HG03159 (cell line): ENCODE results near the gene MSRB2.

Source experiments
- ATAC-seq: cut with Tn5 transposase; IDR thresholded peaks from one replicate; pipeline ENCODE4 v1.9.1; 2021; ENCODE audit warnings: mild to moderate bottlenecking, moderate library complexity; ENCODE audit not compliant: unreplicated experiment

MSRB2 gene

DNA sequence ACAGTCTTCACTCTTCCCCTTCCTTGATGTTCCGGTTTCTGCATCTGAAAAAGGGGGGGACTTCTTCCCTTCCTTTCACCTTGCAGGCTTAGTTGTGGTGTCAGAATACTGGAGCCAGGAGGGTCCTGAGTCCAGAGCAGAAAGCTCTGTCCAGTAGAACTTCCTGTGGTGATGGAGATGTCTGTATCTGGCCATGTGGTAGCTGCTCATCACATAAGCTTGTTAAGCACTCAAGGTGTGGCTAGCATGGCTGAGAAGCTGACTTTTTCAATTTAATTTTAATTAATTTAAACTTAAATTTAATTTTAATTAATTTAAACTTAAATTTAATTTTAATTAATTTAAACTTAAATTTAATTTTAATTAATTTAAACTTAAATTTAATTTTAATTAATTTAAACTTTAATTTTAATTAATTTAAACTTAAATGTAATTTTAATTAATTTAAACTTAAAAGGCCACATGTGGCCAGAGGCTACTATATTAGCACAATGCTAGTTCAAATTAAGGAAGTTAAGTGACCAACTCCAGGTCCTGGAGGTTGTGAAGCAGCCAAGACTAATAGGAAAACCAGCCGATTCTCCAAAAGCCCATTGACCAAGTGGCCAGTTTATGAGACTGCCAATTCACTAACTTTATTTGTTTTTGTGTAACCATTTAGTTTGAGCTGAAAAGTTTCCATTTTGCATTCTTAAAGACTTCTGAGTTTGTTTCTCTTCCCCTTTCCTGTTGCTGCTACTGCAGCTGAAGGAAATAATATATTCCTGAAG is 16.3 kb downstream of the MSRB2 start:
- ATAC-seq = no peak

GRCh38 chr10:23114228-23114850 is 19.0 kb downstream of the MSRB2 start:
- ATAC-seq = no peak

- no peak for ATAC-seq
These were observed 21.3 kb downstream of the MSRB2 start for GRCh38 chr10:23116486-23117205.

DNA sequence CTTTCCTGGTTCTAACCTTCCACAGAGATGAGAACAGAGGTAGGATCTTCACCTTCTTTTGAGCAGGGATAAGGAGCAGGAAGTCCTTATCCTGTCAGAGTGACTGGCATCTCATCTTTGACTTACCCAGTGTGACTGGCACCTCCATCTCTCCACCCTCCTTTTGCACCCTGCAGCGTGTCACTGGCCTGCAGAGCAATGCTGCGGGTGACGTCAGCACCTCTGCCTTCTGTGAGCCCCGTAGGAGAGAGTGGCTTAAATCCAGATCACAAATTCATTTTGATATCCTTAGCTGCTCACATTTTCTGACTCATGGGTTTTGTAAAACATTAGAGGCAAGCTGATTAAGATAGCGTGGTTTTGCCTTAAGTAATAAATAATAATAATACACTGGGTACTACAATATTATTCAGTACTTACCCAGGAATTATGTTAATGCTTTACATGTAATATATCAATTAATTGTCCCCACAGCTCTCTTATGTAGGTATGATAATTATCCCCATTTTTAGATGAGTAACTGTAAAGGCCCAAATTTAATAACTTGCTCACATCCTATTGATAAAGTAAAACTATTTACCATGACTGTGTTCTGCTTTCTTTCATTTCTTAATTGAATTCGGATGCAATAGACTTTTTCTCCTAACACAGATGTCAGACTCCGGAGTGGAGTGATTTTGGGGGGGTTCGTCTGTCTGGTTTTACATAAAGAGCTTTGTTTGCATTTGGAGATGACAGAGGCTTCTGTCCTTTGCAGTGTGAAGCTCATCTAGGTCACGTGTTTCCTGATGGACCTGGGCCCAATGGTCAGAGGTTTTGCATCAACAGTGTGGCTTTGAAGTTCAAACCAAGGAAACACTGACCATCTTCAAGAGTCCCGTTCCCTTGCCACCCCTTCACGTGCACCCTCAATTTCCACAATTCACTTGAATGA is 24.9 kb downstream of the MSRB2 start:
- ATAC-seq = no peak

DNA sequence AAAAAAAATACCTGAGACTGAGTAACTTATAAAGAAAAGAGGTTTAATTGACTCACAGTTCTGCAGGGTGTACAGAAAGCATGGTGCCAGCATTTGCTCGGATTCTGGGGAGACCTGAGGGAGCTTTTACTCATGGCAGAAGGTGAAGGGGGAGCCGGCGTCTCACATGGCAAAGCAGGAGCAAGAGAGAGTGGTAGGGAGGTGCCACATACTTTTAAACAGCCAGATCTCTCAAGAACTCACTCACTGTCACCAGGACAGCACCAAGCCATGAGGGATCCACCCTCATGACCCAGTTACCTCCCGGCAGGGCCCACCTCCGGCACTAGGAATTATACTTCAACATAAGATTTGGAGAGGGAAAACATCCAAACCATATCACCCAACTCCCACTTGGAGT is 25.8 kb downstream of the MSRB2 start:
- ATAC-seq = no peak

GRCh38 chr10:23136462-23136861 is 41.1 kb downstream of the MSRB2 start:
- no peak for ATAC-seq

DNA sequence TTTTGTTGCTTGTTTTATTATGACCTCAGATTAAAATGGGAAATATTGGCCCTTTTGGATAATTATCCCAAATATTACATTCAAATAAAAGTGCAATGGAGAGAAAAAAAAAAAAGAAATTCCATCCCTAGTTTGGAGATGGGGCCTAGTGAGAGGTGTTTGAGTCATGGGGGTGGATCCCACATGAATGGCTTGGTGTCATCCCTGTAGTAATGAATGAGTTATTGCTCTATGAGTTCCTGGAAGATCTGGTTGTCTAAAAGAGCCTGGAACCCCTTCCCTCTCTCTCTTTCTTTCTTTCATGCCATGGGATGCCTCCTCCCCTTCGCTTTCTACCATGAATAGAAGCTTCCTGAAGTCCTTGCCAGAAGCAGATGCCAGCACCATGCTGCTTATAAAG is 44.3 kb downstream of the MSRB2 start:
- ATAC-seq = no peak

GRCh38 chr10:23141995-23142394 is 46.6 kb downstream of the MSRB2 start:
- ATAC-seq = no peak

DNA sequence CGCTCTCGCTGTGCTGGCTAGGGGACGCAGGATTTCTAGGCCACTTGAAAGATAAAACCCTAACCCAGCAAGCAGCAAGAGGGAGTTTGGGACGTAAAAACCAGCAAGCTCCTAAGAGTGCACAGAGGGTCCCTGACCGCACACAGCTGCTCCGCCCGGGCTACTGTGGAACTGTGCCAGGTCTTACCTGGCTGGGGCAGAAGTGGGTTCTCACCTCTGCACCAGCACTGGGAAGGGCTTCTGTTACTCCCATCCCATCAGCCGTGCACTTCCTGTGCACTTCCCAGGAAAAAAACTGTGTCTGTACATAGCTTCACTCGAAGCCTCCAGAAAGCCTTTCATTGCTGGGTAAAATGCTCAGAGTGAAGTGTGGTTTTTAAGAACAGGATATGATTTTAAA is 50.9 kb downstream of the MSRB2 start:
- ATAC-seq = no peak

GRCh38 chr10:23147035-23147434 is 51.7 kb downstream of the MSRB2 start:
- ATAC-seq = no peak

DNA sequence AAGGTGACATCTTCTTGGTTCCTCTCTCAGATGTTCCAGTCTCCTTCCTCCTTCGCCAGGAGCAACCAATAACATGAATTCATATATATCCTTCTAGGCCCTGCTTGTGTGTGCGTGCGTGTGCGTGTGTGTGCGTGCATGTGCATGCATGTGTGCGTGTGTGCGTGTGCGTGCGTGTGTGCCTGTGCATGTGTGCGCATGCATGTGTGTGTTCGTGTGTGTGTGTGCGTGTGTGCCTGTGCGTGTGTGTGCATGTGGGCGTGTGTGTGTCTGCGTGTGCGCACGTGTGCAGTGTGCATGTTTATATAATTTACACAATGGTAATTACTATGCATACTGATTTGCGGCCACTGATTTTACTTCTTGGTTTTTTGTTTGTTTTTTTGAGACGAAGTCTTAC is 52.8 kb downstream of the MSRB2 start:
- no peak for ATAC-seq

- ATAC-seq = no peak
These were observed 54.7 kb downstream of the MSRB2 start for GRCh38 chr10:23150091-23150490.

GRCh38 chr10:23150610-23151009 is 55.2 kb downstream of the MSRB2 start:
- ATAC-seq = no peak

- no peak for ATAC-seq
These were observed 55.7 kb downstream of the MSRB2 start for GRCh38 chr10:23151071-23151470.

- no peak for ATAC-seq
These were observed 59.8 kb downstream of the MSRB2 start for GRCh38 chr10:23155169-23155568.

- ATAC-seq = no peak
These were observed 61.2 kb downstream of the MSRB2 start for GRCh38 chr10:23156447-23157150.

DNA sequence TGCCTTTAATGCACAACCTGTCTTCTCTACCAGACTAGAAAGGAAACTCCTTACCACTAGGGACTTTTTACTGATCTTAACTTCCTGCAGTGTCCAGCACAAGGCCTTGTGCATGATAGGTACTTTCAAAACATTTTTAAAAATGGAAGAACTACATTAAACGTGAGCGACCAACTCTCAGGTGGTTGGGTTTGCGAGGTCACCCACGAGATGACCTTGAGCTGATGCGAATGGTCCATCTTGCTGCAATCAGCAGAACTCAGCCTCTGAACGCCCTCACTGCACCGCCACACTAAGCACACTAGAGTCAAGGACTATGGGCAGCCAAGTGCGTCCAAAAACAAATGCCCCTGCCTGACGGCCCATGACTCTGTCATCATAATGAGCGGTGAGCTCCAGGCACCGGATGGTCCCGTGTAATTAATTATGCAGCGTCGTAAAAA is 61.9 kb downstream of the MSRB2 start:
- no peak for ATAC-seq

DNA sequence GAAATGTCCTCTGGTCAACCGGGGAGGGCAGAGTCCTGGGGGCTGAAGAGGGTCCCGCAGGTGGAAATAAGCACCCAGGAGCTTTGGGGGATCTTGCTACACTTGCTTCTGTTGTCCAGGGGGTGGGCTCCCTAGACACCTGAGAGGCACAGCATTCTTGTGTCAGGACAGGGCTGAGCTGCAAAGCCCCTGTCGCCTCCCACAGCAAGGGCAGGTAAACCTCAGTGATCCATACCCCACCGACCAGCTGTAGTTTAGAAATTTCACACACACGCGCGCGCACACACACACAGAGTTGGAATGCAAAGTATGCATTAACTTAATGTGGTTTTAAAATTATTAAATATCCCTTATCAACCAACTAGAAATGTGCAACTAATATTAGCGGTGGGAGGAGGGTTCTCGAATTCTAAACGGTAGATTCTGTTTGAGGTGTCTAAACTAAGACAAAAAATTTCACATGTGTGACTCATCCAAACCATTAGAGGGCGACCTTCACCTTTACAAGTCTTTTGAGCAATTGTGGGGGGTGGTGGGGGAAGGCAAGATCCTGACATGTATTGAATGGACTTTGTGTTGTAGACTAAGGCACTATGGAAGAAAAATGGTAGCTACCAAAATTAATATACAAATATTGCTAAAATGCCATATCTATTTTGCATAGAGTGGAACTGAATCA is 62.5 kb downstream of the MSRB2 start:
- ATAC-seq = peak; percentile 69

- ATAC-seq = peak; percentile 86
These were observed 63.0 kb downstream of the MSRB2 start for GRCh38 chr10:23158370-23158769.
